CD4-positive, alpha-beta memory T cell (primary cell): ENCODE data around the gene HIF3A. TPM values are rescaled to one million over a fixed set of nuclear protein-coding genes. Genes with fewer than 3 reads are reported as not detected.
"Not testable (repeated sequence)": the region's sequence is repeated elsewhere in the genome, so short reads cannot be mapped to it uniquely, and the experiment has no call there.

Experiments
- CTCF ChIA-PET: fragments of 350-600 bp; sonication (Branson Sonifier 250); formaldehyde crosslinking; loops from one replicate; lab custom pipeline; 2021; ENCODE audit warnings: inconsistent platforms; ENCODE audit not compliant: partially characterized antibody; lab: Charles Lee
- POLR2A ChIA-PET: fragments of 350-600 bp; sonication (Branson Sonifier 250); formaldehyde crosslinking; loops from one replicate; lab custom pipeline; 2021; ENCODE audit not compliant: partially characterized antibody; lab: Charles Lee
- DNase-seq, 5 donors: peaks; one replicate each; pipeline versions ENCODE4 v3.0.0 to v3.0.0-alpha.2; 2020 to 2022; ENCODE audit warnings: mixed read lengths in 1 of 5
- H3K27ac ChIP-seq: one replicate; pipeline ENCODE4 v1.7.0; 2013; ENCODE audit warnings: low read depth, low read length
- H3K27me3 ChIP-seq: 2 replicates; pipeline ENCODE4 v1.7.0; 2013; ENCODE audit warnings: mild to moderate bottlenecking, low read length, moderate library complexity; ENCODE audit not compliant: insufficient read depth
- H3K36me3 ChIP-seq: 2 replicates; pipeline ENCODE4 v1.7.0; 2013; ENCODE audit warnings: mild to moderate bottlenecking, low read length, moderate library complexity; ENCODE audit not compliant: insufficient read depth
- H3K4me1 ChIP-seq: 2 replicates; pipeline ENCODE4 v1.7.0; 2013; ENCODE audit warnings: mild to moderate bottlenecking, low read length, moderate library complexity; ENCODE audit not compliant: insufficient read depth
- H3K4me3 ChIP-seq, 2 donors: one replicate each; pipeline ENCODE4 v1.7.0; 2013; ENCODE audit warnings: low read length in 2 of 2, mild to moderate bottlenecking in 1 of 2
- H3K9me3 ChIP-seq, 2 donors: one replicate each; pipeline ENCODE4 v1.7.0; 2013; ENCODE audit warnings: low read length in 2 of 2, control low read depth in 1 of 2; ENCODE audit not compliant: control insufficient read depth in 1 of 2
- H3K27ac Mint-ChIP-seq, 7 donors: one replicate each; pipeline ENCODE4 v1.8.0; 2020 to 2021; ENCODE audit warnings: mixed read lengths in 7 of 7, mild to moderate bottlenecking in 6 of 7, inconsistent platforms in 3 of 7, moderate library complexity in 3 of 7
- H3K27me3 Mint-ChIP-seq, 2 donors: one replicate each; pipeline ENCODE4 v1.8.0; 2020 to 2021; ENCODE audit warnings: mixed read lengths in 2 of 2
- H3K36me3 Mint-ChIP-seq, 2 donors: one replicate each; pipeline ENCODE4 v1.8.0; 2020 to 2021; ENCODE audit warnings: mixed read lengths in 2 of 2, inconsistent platforms in 1 of 2, mild to moderate bottlenecking in 1 of 2
- H3K4me1 Mint-ChIP-seq, 4 donors: one replicate each; pipeline ENCODE4 v1.8.0; 2020 to 2021; ENCODE audit warnings: mixed read lengths in 4 of 4, mild to moderate bottlenecking in 1 of 4
- H3K4me3 Mint-ChIP-seq, 8 donors: one replicate each; pipeline ENCODE4 v1.8.0; 2020 to 2021; ENCODE audit warnings: mixed read lengths in 8 of 8, mild to moderate bottlenecking in 7 of 8, moderate library complexity in 6 of 8, inconsistent platforms in 3 of 8
- H3K9me3 Mint-ChIP-seq, 8 donors: one replicate each; pipeline ENCODE4 v1.8.0; 2020 to 2021; ENCODE audit warnings: mixed read lengths in 8 of 8, mild to moderate bottlenecking in 5 of 8, inconsistent platforms in 3 of 8, moderate library complexity in 1 of 8
- intact Hi-C: fragments of 100-400 bp; cut with micrococcal nuclease; formaldehyde crosslinking; loops from one replicate; pipeline ENCODE4 v1.15.1; 2023
- polyA plus RNA-seq, 2 donors: library from polyadenylated mRNA; unstranded; fragments of 300-500 nt; fragmentation: Illumina TruSeq; gene quantifications; one replicate each; pipeline ENCODE4 v1.2.3, GENCODE V29; 2021
- total RNA-seq, 2 experiments: library from RNA; stranded (reverse); gene quantifications; one replicate each; pipeline ENCODE4 v1.2.3, GENCODE V29; 2021

The HIF3A gene
- total and polyA plus RNA-seq, 4 experiments from 2014 or later = not detected

GRCh38 chr19:46303691-46304397 lies 7.0 kb downstream of the HIF3A start:
- no peak overlapping the region for H3K4me3 Mint-ChIP-seq
- ChIA-PET CTCF (no interaction called here), POLR2A (no interaction called here)

GRCh38 chr19:46306501-46306900 lies 9.7 kb downstream of the HIF3A start:
- Mint-ChIP-seq H3K36me3 (peaks cover 0 to 7% of the 10 kb centered on the region in 2 donors), H3K4me3 (no peak overlapping the region), H3K9me3 (peaks cover 3 to 20% (median 15%) of the 10 kb centered on the region in 8 donors), H3K27me3 (peaks cover 2% of the 10 kb centered on the region in 2 donors), H3K4me1 (peaks cover 0 to 3% (median 0%) of the 10 kb centered on the region in 4 donors), H3K27ac (no peak overlapping the region)
- ChIA-PET CTCF (no interaction called here), POLR2A (no interaction called here)
- H3K27ac ChIP-seq = no peak overlapping the region
- no peaks in the 10 kb centered on the region for H3K27me3 ChIP-seq
- H3K4me3 ChIP-seq = no peak overlapping the region
- intact Hi-C loops = no loop called here
- no peaks in the 10 kb centered on the region for H3K4me1 ChIP-seq
- no peaks in the 10 kb centered on the region for H3K36me3 ChIP-seq
- no peaks in the 10 kb centered on the region for H3K9me3 ChIP-seq
- no peak for DNase-seq

More at GRCh38 chr19:46303691-46304397, 7.0 kb downstream of the HIF3A start:
- Mint-ChIP-seq H3K4me1 (peaks cover 0 to 3% (median 0%) of the 10 kb centered on the region in 4 donors), H3K9me3 (peaks cover 3 to 20% (median 15%) of the 10 kb centered on the region in 8 donors), H3K27ac (no peak overlapping the region), H3K36me3 (peaks cover 0 to 5% of the 10 kb centered on the region in 2 donors), H3K27me3 (peaks cover 2 to 4% of the 10 kb centered on the region in 2 donors)
- Histone ChIP-seq H3K4me1 (no peaks in the 10 kb centered on the region), H3K27ac (no peak overlapping the region), H3K36me3 (no peaks in the 10 kb centered on the region), H3K27me3 (no peaks in the 10 kb centered on the region), H3K4me3 (no peak overlapping the region), H3K9me3 (no peaks in the 10 kb centered on the region)
- intact Hi-C loops = no loop called here
- DNase-seq = no peak

- intact Hi-C loops = no loop called here
- peaks cover 3 to 20% (median 15%) of the 10 kb centered on the region in 8 donors for H3K9me3 Mint-ChIP-seq
- CTCF ChIA-PET = no interaction called here
Observed at GRCh38 chr19:46308510-46308909, 11.7 kb downstream of the HIF3A start.

GRCh38 chr19:46309056-46309455 lies 12.2 kb downstream of the HIF3A start:
- Histone ChIP-seq H3K4me1 (no peaks in the 10 kb centered on the region), H3K4me3 (no peak overlapping the region), H3K36me3 (no peaks in the 10 kb centered on the region), H3K9me3 (no peaks in the 10 kb centered on the region), H3K27me3 (no peaks in the 10 kb centered on the region), H3K27ac (no peak overlapping the region)
- Mint-ChIP-seq H3K4me1 (peaks cover 0 to 3% (median 0%) of the 10 kb centered on the region in 4 donors), H3K9me3 (peaks cover 3 to 20% (median 15%) of the 10 kb centered on the region in 8 donors), H3K4me3 (no peak overlapping the region), H3K36me3 (peaks cover 0 to 7% of the 10 kb centered on the region in 2 donors), H3K27me3 (peaks cover 2% of the 10 kb centered on the region in 2 donors), H3K27ac (no peak overlapping the region)
- DNase-seq = no peak
- POLR2A ChIA-PET = no interaction called here
- intact Hi-C loops = no loop called here
- CTCF ChIA-PET = no interaction called here

More at GRCh38 chr19:46308510-46308909, 11.7 kb downstream of the HIF3A start:
- Mint-ChIP-seq H3K27ac (no peak overlapping the region), H3K27me3 (peaks cover 2% of the 10 kb centered on the region in 2 donors), H3K36me3 (peaks cover 0 to 7% of the 10 kb centered on the region in 2 donors), H3K4me1 (peaks cover 0 to 3% (median 0%) of the 10 kb centered on the region in 4 donors), H3K4me3 (no peak overlapping the region)
- Histone ChIP-seq H3K9me3 (no peaks in the 10 kb centered on the region), H3K4me1 (no peaks in the 10 kb centered on the region), H3K4me3 (no peak overlapping the region), H3K27me3 (no peaks in the 10 kb centered on the region), H3K36me3 (no peaks in the 10 kb centered on the region), H3K27ac (no peak overlapping the region)
- DNase-seq = no peak
- POLR2A ChIA-PET = no interaction called here

- DNase-seq = no peak
- ChIA-PET CTCF (no interaction called here), POLR2A (no interaction called here)
- Histone ChIP-seq H3K27me3 (no peaks in the 10 kb centered on the region), H3K4me3 (no peak overlapping the region), H3K27ac (no peak overlapping the region), H3K36me3 (no peaks in the 10 kb centered on the region), H3K4me1 (no peaks in the 10 kb centered on the region), H3K9me3 (no peaks in the 10 kb centered on the region)
- no peak overlapping the region for H3K4me3 Mint-ChIP-seq
- peaks cover 0 to 3% (median 0%) of the 10 kb centered on the region in 4 donors for H3K4me1 Mint-ChIP-seq
- peaks cover 0 to 2% of the 10 kb centered on the region in 2 donors for H3K27me3 Mint-ChIP-seq
- no peak overlapping the region for H3K27ac Mint-ChIP-seq
- H3K36me3 Mint-ChIP-seq = peaks cover 0 to 3% of the 10 kb centered on the region in 2 donors
- peaks cover 0 to 8% (median 7%) of the 10 kb centered on the region in 8 donors for H3K9me3 Mint-ChIP-seq
- intact Hi-C loops = no loop called here
Observed at GRCh38 chr19:46311444-46311843, 14.6 kb downstream of the HIF3A start.

- H3K9me3 Mint-ChIP-seq, H3K27ac Mint-ChIP-seq, H3K4me3 ChIP-seq, POLR2A ChIA-PET, H3K27me3 Mint-ChIP-seq, H3K36me3 ChIP-seq, intact Hi-C loops, H3K4me1 ChIP-seq, H3K9me3 ChIP-seq, H3K36me3 Mint-ChIP-seq, H3K27me3 ChIP-seq, H3K4me3 Mint-ChIP-seq, H3K27ac ChIP-seq, H3K4me1 Mint-ChIP-seq, DNase-seq: not testable (repeated sequence)
- CTCF ChIA-PET = interaction anchor here (0.6 kb wide), 1 partner anchor 48 kb away, joined by 3 read pairs; no protein-coding TSS in a partner anchor
Observed at GRCh38 chr19:46313540-46314469, 17.0 kb downstream of the HIF3A start.

- CTCF ChIA-PET = no interaction called here
- Mint-ChIP-seq H3K27ac (no peak overlapping the region), H3K36me3 (no peaks in the 10 kb centered on the region)
Observed at GRCh38 chr19:46317339-46317738, 20.5 kb downstream of the HIF3A start.

More at GRCh38 chr19:46317339-46317738, 20.5 kb downstream of the HIF3A start:
- H3K27ac ChIP-seq = no peak overlapping the region
- H3K4me3 ChIP-seq = no peak overlapping the region
- no peak for DNase-seq
- H3K27me3 ChIP-seq = no peaks in the 10 kb centered on the region
- Mint-ChIP-seq H3K9me3 (no peaks in the 10 kb centered on the region), H3K27me3 (no peaks in the 10 kb centered on the region), H3K4me1 (no peaks in the 10 kb centered on the region), H3K4me3 (no peak overlapping the region)
- H3K36me3 ChIP-seq = no peaks in the 10 kb centered on the region
- no peaks in the 10 kb centered on the region for H3K4me1 ChIP-seq
- no peaks in the 10 kb centered on the region for H3K9me3 ChIP-seq
- intact Hi-C loops = no loop called here
- POLR2A ChIA-PET = no interaction called here
